GM10266 (cell line): Measurements from ENCODE around the gene PITPNB.
A peak's percentile ranks its signal among the peaks of the same experiment; 100 is the strongest.

ENCODE experiments used
- DNase-seq: peaks from one replicate; pipeline ENCODE4 v3.0.0; 2012; ENCODE audit errors: extremely low spot score
- CTCF ChIP-seq: IDR thresholded peaks from 2 replicates; pipeline ENCODE4 v1.5.1; 2012; ENCODE audit warnings: mild to moderate bottlenecking, low read depth; ENCODE audit not compliant: control insufficient read depth, insufficient read depth; ENCODE audit errors: missing control alignments

Gene PITPNB

GRCh38 chr22:27903805-27904473, 15.1 kb downstream of the PITPNB start:
- no peak for DNase-seq

DNA sequence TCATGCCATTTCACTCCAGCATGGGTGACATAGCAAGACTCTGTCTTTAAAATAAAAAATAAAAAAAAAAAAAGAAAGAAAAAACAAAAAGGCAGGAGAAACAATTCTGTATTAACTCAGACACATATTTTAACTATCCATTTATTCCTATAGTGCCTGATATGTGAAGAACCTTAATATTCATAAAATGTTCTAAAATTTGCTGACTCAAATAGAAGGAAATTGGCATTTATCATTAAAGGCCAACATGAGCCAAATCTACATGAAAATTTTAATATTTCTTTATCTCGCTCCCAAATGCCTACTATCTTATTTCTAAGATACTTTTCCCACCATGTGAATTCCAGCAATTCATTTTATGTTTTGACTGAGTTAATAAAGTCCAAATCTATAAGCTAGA, 18.9 kb downstream of the PITPNB start:
- no peak for DNase-seq
- no peak for TF ChIP-seq CTCF

More at GRCh38 chr22:27903805-27904473, 15.1 kb downstream of the PITPNB start:
- TF ChIP-seq CTCF: no peak

DNA sequence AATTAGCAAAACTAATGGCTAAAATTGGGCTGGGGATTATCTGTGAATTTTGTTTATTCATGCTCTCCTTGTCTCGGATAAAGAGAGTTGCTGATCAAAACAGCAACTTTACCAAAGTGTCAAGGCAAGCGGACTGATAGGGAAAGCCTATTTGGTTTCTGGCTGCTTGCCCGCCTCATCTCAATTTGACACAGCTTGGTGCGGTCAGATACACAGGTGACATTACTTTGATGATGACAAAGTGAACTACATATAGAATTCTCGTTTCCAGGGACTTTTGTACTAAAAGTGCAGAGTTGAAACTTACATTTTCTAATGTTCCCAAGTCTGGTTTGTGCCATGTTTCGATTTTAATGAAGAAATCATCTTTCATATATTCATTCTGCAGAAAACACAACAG, 22.8 kb downstream of the PITPNB start:
- peak; percentile 21 for DNase-seq
- no peak for TF ChIP-seq CTCF

DNA sequence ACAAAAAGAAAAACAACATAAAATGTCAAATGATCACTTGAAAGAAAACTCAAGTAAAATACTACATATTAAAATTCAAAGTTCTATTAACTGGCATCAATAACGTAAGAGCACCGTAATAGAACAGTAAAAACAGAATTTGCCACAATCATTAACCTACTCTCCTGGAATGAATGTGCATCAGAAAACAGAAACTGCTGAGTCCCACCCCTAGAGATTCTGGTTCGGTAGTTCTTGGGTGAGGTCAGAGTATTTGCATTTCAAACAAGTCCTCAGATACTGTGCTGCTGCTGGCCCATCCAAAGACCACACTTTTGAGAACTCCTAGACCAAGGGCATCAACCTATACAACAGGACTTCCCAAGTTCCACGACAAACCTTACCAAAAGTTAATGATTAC, 23.5 kb downstream of the PITPNB start:
- no peak for TF ChIP-seq CTCF
- DNase-seq: peak; percentile 46

- DNase-seq: no peak
- TF ChIP-seq CTCF: no peak
These were observed 26.2 kb downstream of the PITPNB start for GRCh38 chr22:27892811-27893210.

DNA sequence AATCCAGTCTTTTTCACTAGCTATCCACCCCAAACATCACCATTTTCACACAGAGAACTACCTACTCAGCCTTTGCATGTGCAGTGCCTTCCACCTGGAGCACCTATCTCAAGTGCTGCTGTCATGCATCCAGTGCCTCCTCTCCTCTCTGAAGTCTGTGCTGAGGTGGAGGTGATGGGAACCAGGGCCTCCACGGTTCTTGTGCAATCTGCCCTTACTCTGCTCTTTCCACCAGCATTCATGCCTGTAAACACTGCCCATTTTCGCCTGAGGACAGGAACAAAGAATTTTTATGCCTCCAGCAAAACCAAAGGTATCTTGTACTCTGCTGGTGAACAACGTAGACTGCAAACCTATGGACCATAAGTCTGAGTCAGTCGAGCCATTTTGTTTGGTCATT, 27.0 kb downstream of the PITPNB start:
- TF ChIP-seq CTCF: no peak
- DNase-seq: no peak

DNA sequence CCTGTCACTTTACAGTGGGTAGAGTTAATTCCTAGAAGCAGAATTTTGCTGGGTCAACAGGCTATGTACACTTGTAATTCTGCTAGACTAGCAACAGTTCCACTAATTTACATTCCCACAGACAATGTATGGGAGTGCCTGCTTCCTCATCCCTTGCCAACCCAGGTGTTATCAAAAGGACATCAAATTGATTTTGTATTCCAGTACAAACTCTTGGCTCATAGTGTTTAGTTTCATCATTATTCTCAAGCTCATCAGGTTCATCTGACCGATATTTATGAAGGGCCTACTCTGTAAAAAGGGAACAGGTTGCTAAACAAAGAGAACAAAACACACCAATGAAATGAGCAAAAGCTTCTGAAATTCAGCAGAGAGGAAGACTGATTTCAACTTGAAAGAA, 30.7 kb downstream of the PITPNB start:
- no peak for DNase-seq
- no peak for TF ChIP-seq CTCF
